ENCODE results near the gene MRPL20.
"Not testable (repeated sequence)": the region's sequence is repeated elsewhere in the genome, so short reads cannot be mapped to it uniquely, and the experiment has no call there.

Gene MRPL20

GRCh38 chr1:1432274-1432950, 25.3 kb upstream of the MRPL20 start:
- peaks cover 84% of the 10 kb centered on the region for H3K27me3 Mint-ChIP-seq
- H3K4me3 Mint-ChIP-seq, result no peak overlapping the region
- no peak for DNase-seq
- no peak for ATAC-seq
- H3K27ac Mint-ChIP-seq, result no peak overlapping the region
- no peaks in the 10 kb centered on the region for H3K9me3 Mint-ChIP-seq
- peaks cover 26% of the 10 kb centered on the region for H3K4me1 Mint-ChIP-seq

GRCh38 chr1:1431845-1432273, 24.8 kb upstream of the MRPL20 start:
- H3K9me3 Mint-ChIP-seq, result no peaks in the 10 kb centered on the region

DNA sequence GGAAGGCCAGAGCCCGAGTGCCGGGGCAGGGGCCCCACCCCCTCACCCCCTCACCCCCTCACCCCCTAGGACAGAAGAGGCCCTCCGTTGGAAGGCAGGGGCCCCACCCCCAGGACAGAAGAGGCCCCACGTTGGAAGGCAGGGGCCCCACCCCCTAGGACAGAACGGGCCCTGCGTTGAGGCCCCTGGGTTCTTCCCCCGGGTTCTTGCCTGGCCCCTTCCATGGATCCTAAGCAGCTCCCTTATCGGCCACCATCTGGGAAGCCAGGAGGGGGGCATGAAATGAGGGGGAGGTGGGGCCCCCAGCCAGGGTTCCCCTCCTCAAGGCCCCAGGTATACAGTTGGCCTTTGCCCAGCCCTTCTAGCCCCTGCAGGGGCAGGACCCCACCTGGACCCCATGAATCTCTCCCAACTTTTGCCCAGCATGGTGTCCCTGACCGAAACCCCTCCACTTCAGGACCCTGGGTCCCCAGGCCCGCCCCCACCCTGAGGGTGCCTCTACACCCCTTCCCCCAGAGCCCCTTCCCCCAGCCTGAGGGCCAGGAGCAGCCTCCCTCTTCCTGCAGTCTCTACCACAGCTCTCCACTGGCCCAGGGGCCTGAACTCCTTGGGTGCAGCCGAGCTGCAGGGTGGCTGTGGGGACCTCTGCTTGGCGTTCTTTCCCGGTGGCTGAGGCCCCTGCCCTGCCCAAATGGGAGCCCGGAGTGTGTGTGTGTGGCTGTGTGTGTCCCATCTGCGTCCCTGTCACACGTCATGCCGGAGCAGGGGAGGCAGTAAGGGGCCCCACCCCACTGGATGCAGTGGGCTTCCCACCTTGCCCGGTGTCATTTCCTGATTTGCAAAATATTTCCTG, 24.1 kb upstream of the MRPL20 start:
- H3K4me1 Mint-ChIP-seq, result peaks cover 28% of the 10 kb centered on the region
- DNase-seq, result no peak
- H3K27ac Mint-ChIP-seq, result no peak overlapping the region
- no peak overlapping the region for H3K4me3 Mint-ChIP-seq
- H3K9me3 Mint-ChIP-seq, result no peaks in the 10 kb centered on the region
- ATAC-seq, result no peak
- peaks cover 77% of the 10 kb centered on the region for H3K27me3 Mint-ChIP-seq

More at GRCh38 chr1:1431845-1432273, 24.8 kb upstream of the MRPL20 start:
- Mint-ChIP-seq H3K4me1 (peaks cover 26% of the 10 kb centered on the region), H3K27ac (no peak overlapping the region), H3K27me3 (peaks cover 78% of the 10 kb centered on the region), H3K4me3 (no peak overlapping the region)
- ATAC-seq (no peak), DNase-seq (no peak)

DNA sequence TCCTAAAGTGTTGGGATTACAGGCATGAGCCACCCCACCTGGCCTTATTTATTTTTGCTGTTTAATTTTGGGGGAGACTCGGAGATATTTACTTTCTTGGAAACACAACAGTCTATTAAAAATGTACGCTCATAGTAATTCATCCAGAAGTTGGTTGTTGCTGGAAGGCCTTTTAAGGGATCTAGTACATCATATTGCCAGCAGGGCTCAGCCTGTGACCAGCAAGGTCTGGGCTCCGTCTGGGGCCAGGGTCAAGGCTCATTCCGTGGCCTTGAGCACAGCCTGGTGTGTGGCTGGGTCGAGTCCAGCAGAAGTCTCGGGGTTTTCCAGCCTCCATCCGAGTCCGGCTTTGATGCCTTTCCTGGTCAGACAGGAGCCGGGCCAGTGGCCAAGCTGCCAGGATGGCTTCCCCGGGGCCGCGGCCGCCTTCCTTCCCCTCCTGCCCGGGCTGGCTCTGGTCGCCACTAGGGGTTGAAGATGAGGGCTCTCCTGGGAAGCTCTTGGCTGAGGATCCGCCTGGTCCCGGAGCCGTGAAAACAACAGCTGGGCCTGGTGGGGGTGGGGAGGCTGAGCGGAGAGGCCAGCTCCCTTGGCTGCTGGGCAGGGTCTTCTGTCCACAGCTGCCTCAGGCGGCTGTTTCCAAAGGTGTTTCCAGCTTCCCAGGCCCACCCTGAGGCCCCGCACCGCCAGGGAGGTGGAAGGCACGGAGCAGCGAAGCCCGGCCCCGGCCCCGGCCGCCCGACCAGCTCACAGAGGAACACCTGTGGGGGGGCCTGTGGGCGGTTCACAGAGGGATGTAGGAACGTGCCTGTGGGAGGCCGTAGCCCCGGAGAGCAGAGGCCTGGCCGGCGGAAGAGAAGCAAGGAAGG, 23.3 kb upstream of the MRPL20 start:
- H3K4me1 Mint-ChIP-seq, result peaks cover 29% of the 10 kb centered on the region
- no peak for DNase-seq
- no peak overlapping the region for H3K27ac Mint-ChIP-seq
- ATAC-seq, result no peak
- no peaks in the 10 kb centered on the region for H3K9me3 Mint-ChIP-seq
- peaks cover 81% of the 10 kb centered on the region for H3K27me3 Mint-ChIP-seq
- no peak overlapping the region for H3K4me3 Mint-ChIP-seq

GRCh38 chr1:1429671-1430073, 22.6 kb upstream of the MRPL20 start:
- no peak overlapping the region for H3K4me3 Mint-ChIP-seq

GRCh38 chr1:1428967-1429366, 21.9 kb upstream of the MRPL20 start:
- not testable (repeated sequence) for H3K4me3 Mint-ChIP-seq, ATAC-seq, H3K27ac Mint-ChIP-seq, H3K9me3 Mint-ChIP-seq, DNase-seq
- H3K4me1 Mint-ChIP-seq, result peaks cover 15% of the 10 kb centered on the region
- peaks cover 80% of the 10 kb centered on the region for H3K27me3 Mint-ChIP-seq

More at GRCh38 chr1:1429671-1430073, 22.6 kb upstream of the MRPL20 start:
- Mint-ChIP-seq H3K27ac (no peak overlapping the region), H3K4me1 (peaks cover 22% of the 10 kb centered on the region), H3K27me3 (peaks cover 81% of the 10 kb centered on the region), H3K9me3 (no peaks in the 10 kb centered on the region)
- DNase-seq (no peak), ATAC-seq (no peak)

- Mint-ChIP-seq H3K27me3 (peaks cover 74% of the 10 kb centered on the region), H3K9me3 (no peaks in the 10 kb centered on the region), H3K4me3 (peak overlapping the region; percentile 1 to 21), H3K4me1 (peaks cover 11% of the 10 kb centered on the region), H3K27ac (no peak overlapping the region)
- DNase-seq (no peak), ATAC-seq (no peak)
These were observed 21.1 kb upstream of the MRPL20 start for GRCh38 chr1:1428174-1428573.

DNA sequence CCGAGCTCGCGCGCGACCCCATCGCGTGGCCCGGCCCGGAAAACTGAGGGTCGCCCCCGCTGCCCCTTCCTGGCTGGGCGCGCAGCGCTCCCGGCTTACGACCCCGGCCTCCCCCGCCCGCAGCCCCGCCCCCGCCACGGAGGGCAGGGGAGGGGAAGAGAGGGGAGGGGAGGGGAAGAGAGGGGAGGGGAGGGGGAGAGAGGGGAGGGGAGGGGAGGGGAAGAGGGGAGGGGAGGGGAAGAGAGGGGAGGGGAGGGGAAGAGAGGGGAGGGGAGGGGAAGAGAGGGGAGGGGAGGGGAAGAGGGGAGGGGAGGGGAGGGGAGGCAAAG, 20.7 kb upstream of the MRPL20 start:
- ATAC-seq (no peak), DNase-seq (no peak)
- Mint-ChIP-seq H3K27ac (no peak overlapping the region), H3K9me3 (no peaks in the 10 kb centered on the region), H3K4me3 (no peak overlapping the region), H3K27me3 (peaks cover 74% of the 10 kb centered on the region), H3K4me1 (peaks cover 15% of the 10 kb centered on the region)

GRCh38 chr1:1427106-1427819, 20.2 kb upstream of the MRPL20 start:
- Mint-ChIP-seq H3K27ac (no peak overlapping the region), H3K27me3 (peaks cover 74% of the 10 kb centered on the region), H3K4me3 (peak overlapping the region in 1 of 2 donors; percentile 26), H3K9me3 (no peaks in the 10 kb centered on the region), H3K4me1 (peaks cover 20% of the 10 kb centered on the region)
- ATAC-seq (peak; percentile 54), DNase-seq (no peak)

GRCh38 chr1:1426496-1427105, 19.5 kb upstream of the MRPL20 start:
- Mint-ChIP-seq H3K27me3 (peaks cover 74% of the 10 kb centered on the region), H3K9me3 (no peaks in the 10 kb centered on the region), H3K4me3 (peak overlapping the region in 1 of 2 donors; percentile 56), H3K4me1 (peaks cover 21% of the 10 kb centered on the region), H3K27ac (peak overlapping the region; percentile 35 to 59)
- DNase-seq (no peak), ATAC-seq (peak; percentile 29)

DNA sequence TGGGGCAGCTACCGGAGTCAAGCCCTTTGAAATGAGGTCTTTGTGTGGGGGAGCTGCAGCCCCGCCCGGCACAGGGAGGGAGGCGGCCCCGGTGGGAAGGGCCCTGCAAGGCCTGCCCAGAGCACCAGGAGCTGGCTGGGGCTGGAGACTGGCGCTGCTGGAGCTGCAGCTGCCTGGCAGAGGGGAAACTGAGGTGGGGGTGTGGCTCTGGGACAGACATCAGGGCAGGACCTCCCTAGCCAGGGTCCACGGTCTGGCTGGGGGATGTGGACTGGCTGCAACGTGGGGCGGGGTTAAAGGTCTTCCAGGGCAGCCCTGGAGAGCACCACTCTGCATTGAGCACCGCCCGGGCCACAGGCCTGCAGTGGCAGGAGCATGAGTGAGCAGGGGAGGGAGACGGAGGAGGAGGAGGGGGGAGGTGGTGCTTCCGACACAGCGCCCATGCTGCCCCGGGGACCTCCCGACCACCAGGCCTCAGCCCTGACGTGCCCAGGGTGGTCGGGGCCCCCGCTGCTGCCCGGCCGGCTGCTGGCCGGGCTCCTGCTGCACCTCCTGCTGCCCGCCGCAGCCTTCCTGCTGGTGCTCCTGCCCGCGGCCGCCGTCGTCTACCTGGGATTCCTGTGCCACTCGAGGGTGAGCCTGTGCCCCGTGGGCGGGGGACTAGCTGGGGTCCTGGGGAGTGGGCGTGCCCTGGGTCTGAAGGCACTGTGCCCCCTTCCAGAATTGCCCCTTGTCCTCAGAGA, 18.8 kb upstream of the MRPL20 start:
- DNase-seq (no peak), ATAC-seq (peak; percentile 29)
- peak overlapping the region; percentile 35 to 59 for H3K27ac Mint-ChIP-seq
- peaks cover 22% of the 10 kb centered on the region for H3K4me1 Mint-ChIP-seq
- H3K9me3 Mint-ChIP-seq, result no peaks in the 10 kb centered on the region
- H3K4me3 Mint-ChIP-seq, result peak overlapping the region in 1 of 2 donors; percentile 56
- H3K27me3 Mint-ChIP-seq, result peaks cover 75% of the 10 kb centered on the region

GRCh38 chr1:1425426-1425752, 18.3 kb upstream of the MRPL20 start:
- Mint-ChIP-seq H3K27ac (no peak overlapping the region), H3K9me3 (no peaks in the 10 kb centered on the region), H3K4me3 (no peak overlapping the region), H3K4me1 (peaks cover 27% of the 10 kb centered on the region), H3K27me3 (peaks cover 77% of the 10 kb centered on the region)
- DNase-seq (no peak), ATAC-seq (no peak)

GRCh38 chr1:1424707-1425106, 17.6 kb upstream of the MRPL20 start:
- Mint-ChIP-seq H3K27me3 (peaks cover 70% of the 10 kb centered on the region), H3K27ac (peak overlapping the region in 1 of 2 donors; percentile 74), H3K4me1 (peaks cover 27% of the 10 kb centered on the region), H3K4me3 (no peak overlapping the region), H3K9me3 (no peaks in the 10 kb centered on the region)
- DNase-seq (no peak), ATAC-seq (no peak)

DNA sequence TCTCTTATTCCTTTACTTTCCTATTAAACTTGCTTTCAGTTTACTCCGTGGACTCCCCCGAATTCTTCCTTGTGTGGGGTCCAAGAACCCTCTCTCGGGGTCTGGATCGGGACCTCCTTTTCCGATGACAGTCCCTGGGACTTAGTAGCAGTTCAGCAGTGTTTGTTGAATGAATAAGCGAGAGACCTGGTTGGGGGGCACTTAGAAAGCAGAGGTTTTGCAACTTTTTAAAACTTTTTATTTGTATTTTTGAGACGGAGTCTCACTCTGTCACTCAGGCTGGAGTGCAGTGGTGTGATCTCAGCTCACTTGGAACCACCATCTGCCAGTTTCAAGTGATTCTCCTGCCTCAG, 16.1 kb upstream of the MRPL20 start:
- Mint-ChIP-seq H3K27ac (no peak overlapping the region), H3K27me3 (peaks cover 56% of the 10 kb centered on the region), H3K9me3 (no peaks in the 10 kb centered on the region), H3K4me3 (no peak overlapping the region), H3K4me1 (peaks cover 28% of the 10 kb centered on the region)
- no peak for ATAC-seq
- DNase-seq, result no peak

Data from stimulated activated naive CD8-positive, alpha-beta T cell treated with anti-CD3 and anti-CD28 coated beads, Interleukin-15, amount 100 ng/mL, for 72 hours (primary cell).